WTC11 (cell line): Measurements from ENCODE around the gene ELMO1. TPM values are rescaled to one million over a fixed set of nuclear protein-coding genes. Genes with fewer than 3 reads are reported as not detected.

Experiments used
- AR ChIP-seq: fragments of 250-450 bp; sonication (Bioruptor Pico); IDR thresholded peaks from 2 replicates; pipeline ENCODE4 v1.9.0; 2021; ENCODE audit warnings: mild to moderate bottlenecking
- ARID4B ChIP-seq: sonication (generic); formaldehyde crosslinking; IDR thresholded peaks from 2 replicates; pipeline ENCODE4 v1.8.0; 2023; ENCODE audit warnings: missing genetic modification reagents, mild to moderate bottlenecking, borderline replicate concordance
- ATF2 ChIP-seq: sonication (generic); formaldehyde crosslinking; IDR thresholded peaks from 2 replicates; pipeline ENCODE4 v1.8.1; 2022; ENCODE audit warnings: low read depth, missing genetic modification reagents, borderline replicate concordance
- ATF3 ChIP-seq: sonication (generic); formaldehyde crosslinking; conservative IDR thresholded peaks from 2 replicates; pipeline ENCODE4 v1.8.1; 2022; ENCODE audit warnings: mild to moderate bottlenecking, missing genetic modification reagents
- ATF6 ChIP-seq: sonication (generic); formaldehyde crosslinking; IDR thresholded peaks from 2 replicates; pipeline ENCODE4 v1.8.1; 2023; ENCODE audit warnings: mild to moderate bottlenecking, missing genetic modification reagents
- CREM ChIP-seq: sonication (generic); formaldehyde crosslinking; IDR thresholded peaks from 2 replicates; pipeline ENCODE4 v1.8.1; 2022; ENCODE audit warnings: mild to moderate bottlenecking, missing genetic modification reagents, moderate library complexity
- E2F5 ChIP-seq: sonication (generic); formaldehyde crosslinking; IDR thresholded peaks from 2 replicates; pipeline ENCODE4 v1.8.1; 2022; ENCODE audit warnings: mild to moderate bottlenecking, moderate library complexity, missing genetic modification reagents
- EMX1 ChIP-seq: fragments of 250-450 bp; sonication (Bioruptor Pico); IDR thresholded peaks from 2 replicates; pipeline ENCODE4 v1.8.0; 2021; ENCODE audit warnings: mild to moderate bottlenecking
- FOXP4 ChIP-seq: sonication (generic); formaldehyde crosslinking; IDR thresholded peaks from 2 replicates; pipeline ENCODE4 v1.8.0; 2022; ENCODE audit warnings: mild to moderate bottlenecking, missing genetic modification reagents
- HMGA2 ChIP-seq: fragments of 250-450 bp; sonication (Bioruptor Pico); IDR thresholded peaks from 2 replicates; pipeline ENCODE4 v1.4.0; 2021; ENCODE audit warnings: mild to moderate bottlenecking, moderate library complexity
- HMGXB4 ChIP-seq: sonication (generic); formaldehyde crosslinking; IDR thresholded peaks from 2 replicates; pipeline ENCODE4 v1.8.1; 2023; ENCODE audit warnings: mild to moderate bottlenecking, moderate library complexity, missing genetic modification reagents
- TEAD1 ChIP-seq: sonication (generic); formaldehyde crosslinking; IDR thresholded peaks from 2 replicates; pipeline ENCODE4 v1.8.0; 2022; ENCODE audit warnings: mild to moderate bottlenecking, missing genetic modification reagents
- ZBTB43 ChIP-seq: sonication (generic); formaldehyde crosslinking; IDR thresholded peaks from 2 replicates; pipeline ENCODE4 v1.8.1; 2023; ENCODE audit warnings: mild to moderate bottlenecking, missing genetic modification reagents
- ZNF263 ChIP-seq: sonication (generic); formaldehyde crosslinking; IDR thresholded peaks from 2 replicates; pipeline ENCODE4 v1.8.1; 2022; ENCODE audit warnings: low read depth, mild to moderate bottlenecking, moderate library complexity, missing genetic modification reagents
- ZNF317 ChIP-seq: sonication (generic); formaldehyde crosslinking; IDR thresholded peaks from 2 replicates; pipeline ENCODE4 v1.8.1; 2023; ENCODE audit warnings: low read depth, mild to moderate bottlenecking, moderate library complexity, missing genetic modification reagents, borderline replicate concordance
- total RNA-seq: library from RNA; stranded (reverse); gene quantifications from 3 replicates; pipeline ENCODE4 v1.2.3, GENCODE V29; 2021

The ELMO1 gene
- total RNA-seq, 1 experiment from 2014 or later = 19.4 TPM

- TF ChIP-seq ATF2 (CRISPR knock-in tag) = no peak
- TF ChIP-seq HMGA2 (CRISPR knock-in tag) = no peak
- no peak for TF ChIP-seq CREM (CRISPR knock-in tag)
- peak; percentile 73; the same call in 1 of the 2 replicates for TF ChIP-seq FOXP4
- TF ChIP-seq HMGXB4 (CRISPR knock-in tag) = peak; percentile 74; the same call in 1 of the 2 replicates
- TF ChIP-seq ATF3 = no peak
- no peak for TF ChIP-seq ARID4B (CRISPR knock-in tag)
- no peak; the same call in 1 of the 2 replicates for TF ChIP-seq ZBTB43 (CRISPR knock-in tag)
- no peak for TF ChIP-seq ATF6 (CRISPR knock-in tag)
- TF ChIP-seq ZNF263 (CRISPR knock-in tag) = no peak
- TF ChIP-seq EMX1 = no peak
- peak; percentile 93 for TF ChIP-seq E2F5 (CRISPR knock-in tag)
- TF ChIP-seq TEAD1 (CRISPR knock-in tag) = 0 out of 2 replicates have a peak, but pooled peaks have one; percentile 28
- no peak for TF ChIP-seq AR (CRISPR knock-in tag)
- no peak for TF ChIP-seq ZNF317
Observed at GRCh38 chr7:37491919-37492694, 43.4 kb upstream of the ELMO1 start (continued).
